Adrenal gland (tissue), 5 donors: ENCODE results near the gene TLE5.

ENCODE experiments used
- POLR2A ChIP-seq, 2 donors: fragments of 450-650 bp; IDR thresholded peaks; one replicate each; pipeline ENCODE4 v1.6.1; 2017; ENCODE audit warnings: antibody characterized with exemption in 2 of 2, mild to moderate bottlenecking in 2 of 2, moderate library complexity in 1 of 2
- TF ChIP-seq, protein P1 (sequence below), 6 experiments: fragments of 450-650 bp in 4 of 6; fragments of 200-600 bp in 2 of 6; sonication (generic) in 1 of 6; IDR thresholded peaks; 1 replicate in 5 of 6; 2 replicates in 1 of 6; pipeline versions ENCODE4 v1.5.1 to v1.8.0; 2016 to 2021; ENCODE audit warnings: antibody characterized with exemption in 6 of 6, mild to moderate bottlenecking in 2 of 6, moderate library complexity in 1 of 6
- donor health status: DM: no; HTN: no; CAD: no.

GRCh38 chr19:3082331-3082730, 20.0 kb upstream of the TLE5 start:
- TF ChIP-seq, protein P1, sequence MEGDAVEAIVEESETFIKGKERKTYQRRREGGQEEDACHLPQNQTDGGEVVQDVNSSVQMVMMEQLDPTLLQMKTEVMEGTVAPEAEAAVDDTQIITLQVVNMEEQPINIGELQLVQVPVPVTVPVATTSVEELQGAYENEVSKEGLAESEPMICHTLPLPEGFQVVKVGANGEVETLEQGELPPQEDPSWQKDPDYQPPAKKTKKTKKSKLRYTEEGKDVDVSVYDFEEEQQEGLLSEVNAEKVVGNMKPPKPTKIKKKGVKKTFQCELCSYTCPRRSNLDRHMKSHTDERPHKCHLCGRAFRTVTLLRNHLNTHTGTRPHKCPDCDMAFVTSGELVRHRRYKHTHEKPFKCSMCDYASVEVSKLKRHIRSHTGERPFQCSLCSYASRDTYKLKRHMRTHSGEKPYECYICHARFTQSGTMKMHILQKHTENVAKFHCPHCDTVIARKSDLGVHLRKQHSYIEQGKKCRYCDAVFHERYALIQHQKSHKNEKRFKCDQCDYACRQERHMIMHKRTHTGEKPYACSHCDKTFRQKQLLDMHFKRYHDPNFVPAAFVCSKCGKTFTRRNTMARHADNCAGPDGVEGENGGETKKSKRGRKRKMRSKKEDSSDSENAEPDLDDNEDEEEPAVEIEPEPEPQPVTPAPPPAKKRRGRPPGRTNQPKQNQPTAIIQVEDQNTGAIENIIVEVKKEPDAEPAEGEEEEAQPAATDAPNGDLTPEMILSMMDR (IDR thresholded peaks at IDR 0.05), result no peak
- TF ChIP-seq POLR2A (IDR thresholded peaks at IDR 0.05), result no peak
